HG03442 (cell line): ENCODE data around the gene LRRC15.

Experiments
- ATAC-seq: cut with Tn5 transposase; IDR thresholded peaks from one replicate; pipeline ENCODE4 v1.9.1; 2021; ENCODE audit warnings: mild to moderate bottlenecking, moderate library complexity; ENCODE audit not compliant: unreplicated experiment

The LRRC15 gene

GRCh38 chr3:194305356-194306108 is 64.0 kb downstream of the LRRC15 start:
- ATAC-seq: no peak
